Muscle of back (tissue), 11 donors: ENCODE results near the gene MAN1B1. TPM values are rescaled to one million over a fixed set of nuclear protein-coding genes. Genes with fewer than 3 reads are reported as not detected.
A peak's percentile ranks its signal among the peaks of the same experiment; 100 is the strongest.
"Not testable (repeated sequence)": the region's sequence is repeated elsewhere in the genome, so short reads cannot be mapped to it uniquely, and the experiment has no call there.

Experiments
- DNase-seq, 3 donors: peaks; one replicate each; pipeline versions ENCODE4 v3.0.0 to v3.0.0-alpha.2; 2013
- polyA plus RNA-seq, 10 donors: library from polyadenylated mRNA; unstranded; fragments of 120-200 nt; gene quantifications; one replicate each; pipeline ENCODE4 v1.2.1, GENCODE V29; 2013; ENCODE audit not compliant: insufficient read length in 10 of 10

MAN1B1 gene
- polyA plus RNA-seq, 10 donors, result 31.3 to 54.4 (median 41.1) TPM

GRCh38 chr9:137109250-137110146 is 22.7 kb downstream of the MAN1B1 start:
- DNase-seq, result no peak

DNA sequence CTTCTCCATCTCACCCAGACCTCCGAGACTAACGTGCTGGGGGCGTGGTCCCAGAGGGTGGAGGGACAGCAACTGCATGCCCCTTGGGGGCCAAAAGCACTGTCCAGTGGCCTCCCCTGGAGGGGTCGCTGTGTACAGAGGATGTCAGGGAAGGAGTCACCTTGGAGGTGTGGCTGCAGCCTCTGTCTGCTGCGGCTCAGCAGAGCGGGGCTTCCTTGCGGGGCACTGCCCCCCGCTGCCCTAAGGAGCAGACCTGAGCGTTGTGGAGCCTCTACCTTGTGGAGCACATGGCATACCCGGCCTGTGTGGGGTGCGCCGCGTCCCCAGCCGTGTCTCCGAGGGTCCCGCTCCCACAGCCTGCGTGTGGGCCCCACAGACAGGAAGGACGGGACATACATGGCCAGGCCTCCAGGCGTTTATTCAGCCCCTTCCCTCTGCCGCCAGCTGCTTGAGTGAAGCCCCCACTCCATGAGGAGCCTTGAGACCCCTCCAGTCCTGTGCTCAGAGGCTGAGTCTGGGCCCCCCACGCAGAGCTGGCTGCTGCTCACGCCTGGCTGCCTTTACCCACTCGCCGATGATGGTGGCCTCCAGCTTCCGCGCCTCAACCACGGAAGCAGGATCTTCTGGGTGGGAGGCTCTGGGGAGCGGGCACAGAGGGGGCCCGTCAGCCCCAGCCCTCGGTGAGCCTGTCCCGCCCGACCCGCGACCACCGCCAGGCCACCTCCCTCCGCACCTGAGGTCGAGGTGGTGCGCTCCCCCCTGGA is 23.5 kb downstream of the MAN1B1 start:
- no peak for DNase-seq

GRCh38 chr9:137110911-137111787 is 24.4 kb downstream of the MAN1B1 start:
- no peak for DNase-seq

- no peak for DNase-seq
These were observed 25.2 kb downstream of the MAN1B1 start for GRCh38 chr9:137111788-137112563.

DNA sequence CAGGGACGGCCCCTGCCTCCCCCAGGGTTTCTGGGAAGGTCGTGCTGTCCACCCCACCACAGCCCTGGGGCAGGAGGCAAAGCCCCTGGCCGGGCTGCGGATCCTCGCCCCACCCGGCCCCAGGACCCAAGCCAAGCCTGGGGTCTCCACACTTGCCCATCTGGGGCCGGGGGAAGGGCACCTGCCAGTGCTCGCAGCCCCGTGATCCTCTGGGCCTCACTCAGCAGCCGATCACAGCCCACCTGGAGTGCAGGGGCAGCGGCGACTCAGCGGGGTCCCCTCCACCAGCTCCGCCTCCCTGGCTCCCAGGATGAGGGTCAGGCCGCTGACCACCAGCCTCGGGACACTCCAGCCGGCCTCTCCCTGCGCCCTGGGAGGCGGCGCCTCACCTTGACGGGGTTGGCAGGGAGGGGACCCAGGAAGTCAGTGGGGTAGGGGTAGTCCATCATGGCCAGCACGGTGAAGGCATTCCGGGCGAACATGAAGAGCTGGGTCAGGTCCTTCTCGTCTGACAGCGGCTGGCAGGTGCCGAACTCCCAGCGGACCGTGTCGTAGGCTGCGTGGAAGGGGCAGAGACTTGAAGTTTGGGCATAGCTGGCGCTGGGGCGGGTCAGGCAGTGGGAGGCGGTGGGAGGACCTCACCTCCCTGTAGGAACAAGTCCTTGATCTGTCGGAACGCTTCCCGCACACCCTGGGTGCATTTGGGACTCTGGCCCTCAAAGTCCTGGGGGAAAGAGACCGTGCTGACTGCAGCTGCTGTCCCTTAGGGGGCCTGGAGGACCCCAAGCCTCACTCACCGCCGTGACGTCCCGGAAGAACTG is 26.0 kb downstream of the MAN1B1 start:
- DNase-seq, result no peak

- no peak for DNase-seq
These were observed 26.8 kb downstream of the MAN1B1 start for GRCh38 chr9:137113385-137114159.

DNA sequence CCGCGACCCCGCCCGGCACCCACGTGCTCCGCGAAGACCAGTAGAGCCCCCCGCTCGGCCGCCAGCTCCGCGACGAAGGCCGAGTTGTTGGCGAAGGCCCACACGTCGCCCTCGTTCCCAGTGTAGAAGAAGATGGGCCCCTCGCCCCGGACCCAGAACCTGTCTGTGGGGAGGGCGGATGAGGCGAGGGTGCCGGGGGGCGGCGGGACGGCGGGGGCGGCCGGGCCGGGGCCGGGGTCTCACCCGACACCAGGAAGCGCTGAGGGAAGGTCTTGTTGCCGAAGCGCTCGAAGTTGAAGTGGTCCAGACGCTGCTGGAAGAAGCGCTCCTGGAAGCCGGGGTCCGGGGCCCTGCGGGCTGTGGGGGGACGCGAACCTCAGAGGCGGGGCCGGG is 27.4 kb downstream of the MAN1B1 start:
- no peak for DNase-seq

GRCh38 chr9:137114613-137115393 is 28.0 kb downstream of the MAN1B1 start, which contains the start of gene DPP7:
TSS of gene DPP7 (minus strand) at chr9:137114733. CDS start at chr9:137114713, 20 bp downstream.
- peak; percentile 44 to 77 (median 47) for DNase-seq

GRCh38 chr9:137115394-137116026 is 28.7 kb downstream of the MAN1B1 start:
- DNase-seq, result no peak

DNA sequence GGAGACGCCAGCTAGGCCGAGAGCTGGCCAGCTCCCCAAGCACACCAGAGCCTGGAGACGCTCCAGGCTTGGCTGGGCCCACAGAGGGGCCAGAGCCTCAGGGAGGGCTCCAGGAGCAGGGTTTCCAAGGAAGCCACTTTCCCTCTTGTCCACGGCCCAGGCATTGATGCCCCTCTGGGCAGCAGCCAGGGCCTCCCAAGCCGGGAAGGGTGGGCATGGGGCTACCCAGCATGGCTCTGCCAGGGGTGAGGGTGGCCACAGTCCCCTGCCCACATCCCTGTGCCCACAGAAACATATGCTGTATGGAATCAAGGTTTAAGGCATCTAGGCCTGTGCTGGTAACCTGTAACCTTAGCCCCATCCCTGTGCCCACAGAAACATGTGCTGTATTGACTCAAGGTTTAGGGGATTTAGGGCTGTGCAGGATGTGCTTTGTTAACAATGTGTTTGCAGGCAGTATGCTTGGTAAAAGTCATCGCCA is 29.3 kb downstream of the MAN1B1 start:
- no peak for DNase-seq

- no peak for DNase-seq
These were observed 29.9 kb downstream of the MAN1B1 start for GRCh38 chr9:137116728-137117127.

DNA sequence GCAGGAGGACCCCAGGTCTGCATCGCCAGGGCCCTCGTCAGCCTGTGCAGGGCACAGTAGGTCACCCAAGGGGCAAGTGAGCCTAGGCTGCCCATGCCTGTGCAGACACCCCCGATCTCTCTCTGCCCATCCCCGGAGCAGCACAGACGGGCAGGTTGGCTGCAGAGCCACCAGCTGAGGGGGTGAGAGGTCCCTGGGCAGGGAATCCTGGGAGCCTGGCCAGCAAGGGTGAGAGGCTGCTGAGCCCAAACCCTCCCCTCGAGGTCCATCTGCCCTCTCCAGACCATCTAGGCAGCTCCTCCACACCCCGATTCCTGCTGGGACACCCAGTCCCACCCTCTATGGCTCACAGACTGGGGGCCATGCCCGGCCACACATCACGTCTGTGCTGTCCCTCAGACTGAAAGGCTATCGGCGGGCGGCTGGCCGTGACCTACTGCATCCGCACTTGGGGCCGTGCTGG is 30.5 kb downstream of the MAN1B1 start:
- no peak for DNase-seq

DNA sequence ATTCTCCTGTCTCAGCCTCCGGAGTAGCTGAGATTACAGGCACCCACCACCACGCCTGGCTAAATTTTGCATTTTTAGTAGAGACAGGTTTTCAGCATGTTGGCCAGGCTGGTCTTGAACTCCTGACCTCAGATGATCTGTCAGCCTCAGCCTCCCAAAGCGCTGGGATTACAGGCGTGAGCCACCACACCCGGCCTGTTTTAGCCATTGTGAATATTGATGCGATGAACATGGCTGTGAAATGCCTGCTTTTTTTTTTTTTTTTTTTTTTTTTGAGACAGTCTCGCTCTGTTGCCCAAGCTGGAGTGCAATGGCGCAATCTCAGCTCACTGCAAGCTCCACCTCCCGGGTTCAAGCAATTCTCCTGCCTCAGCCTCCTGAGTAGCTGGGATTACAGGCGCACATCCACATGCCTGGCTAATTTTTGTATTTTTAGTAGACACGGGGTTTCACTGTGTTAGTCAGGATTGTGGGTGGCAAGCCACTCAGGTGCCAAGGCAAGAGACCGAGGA is 31.4 kb downstream of the MAN1B1 start:
- not testable (repeated sequence) for DNase-seq

GRCh38 chr9:137121927-137122795 is 35.4 kb downstream of the MAN1B1 start:
- not testable (repeated sequence) for DNase-seq

- not testable (repeated sequence) for DNase-seq
These were observed 36.1 kb downstream of the MAN1B1 start for GRCh38 chr9:137122796-137123467.

GRCh38 chr9:137123468-137123837 is 36.7 kb downstream of the MAN1B1 start:
- no peak for DNase-seq
